Pancreas (tissue), 10 donors: Measurements from ENCODE around the gene LHFPL2. TPM values are rescaled to one million over a fixed set of nuclear protein-coding genes. Genes with fewer than 3 reads are reported as not detected.

Experiments used
- ATAC-seq, 4 donors: fragments of 200-7000 bp; cut with Tn5 transposase; one replicate each; pipeline versions ENCODE4 v1.8.0 to v1.9.1; 2020; ENCODE audit warnings: mild to moderate bottlenecking in 4 of 4, moderate library complexity in 4 of 4
- DNase-seq, 6 donors: peaks; one replicate each; pipeline ENCODE4 v3.0.0-alpha.2; 2020
- FAIRE-seq: peaks from 2 replicates; lab custom pipeline; 2012; peaks lifted over from hg19 to GRCh38; lab: Jason Lieb, UNC
- H3K27ac ChIP-seq, 4 donors: fragments of 200-600 bp; sonication (generic); 1 replicate in 3 of 4; 2 replicates in 1 of 4; pipeline versions ENCODE4 v1.5.0 to v1.8.0; 2020
- H3K27me3 ChIP-seq, 4 donors: fragments of 200-600 bp; one replicate each; pipeline ENCODE4 v1.8.0; 2021
- H3K36me3 ChIP-seq, 3 donors: fragments of 200-600 bp; sonication (generic) in 1 of 3; one replicate each; pipeline versions ENCODE4 v1.5.0 to v1.8.0; 2020 to 2021
- H3K4me1 ChIP-seq, 3 donors: fragments of 200-600 bp; one replicate each; pipeline ENCODE4 v1.8.0; 2021
- H3K4me3 ChIP-seq, 4 donors: fragments of 200-600 bp; sonication (generic) in 2 of 4; one replicate each; pipeline versions ENCODE4 v1.5.0 to v1.8.0; 2020 to 2021
- H3K9me3 ChIP-seq, 4 donors: fragments of 200-600 bp; one replicate each; pipeline ENCODE4 v1.8.0; 2021
- CTCF ChIP-seq, 4 donors: fragments of 200-600 bp; sonication (generic) in 3 of 4; IDR thresholded peaks; one replicate each; pipeline versions ENCODE4 v1.5.0 to v1.8.0; 2021; ENCODE audit warnings: antibody characterized with exemption in 4 of 4
- WGBS, 2 donors: extraction: QIAGEN DNeasy Blood & Tissue Kit; methylation state at CpG; one replicate each; pipeline ENCODE4 v1.1.7; 2013; 5-methylcytosine and 5-hydroxymethylcytosine counted together
- intact Hi-C, 3 donors: fragments of 100-400 bp; cut with DNase I; formaldehyde crosslinking; loops; one replicate each; pipeline versions ENCODE4 v1.11.1 to v1.14.2; 2022
- polyA plus RNA-seq, 2 donors: library from polyadenylated mRNA; stranded (reverse); fragments of 200-250 nt; gene quantifications; one replicate each; pipeline ENCODE4 v1.2.3, GENCODE V29; 2013
- total RNA-seq, 6 donors: library from RNA; stranded (reverse); fragmentation: NEBNext Ultra II Directional in 4 of 6; extraction: Animal tissue kit (Norgen Biotek cat#: 25700) in 4 of 6; gene quantifications; one replicate each; pipeline versions ENCODE4 v1.2.1 to v1.2.4, GENCODE V29; 2021 to 2023
- donor health status: healthy with polysubstance abuse.
- donor health status: DM: no; HTN: no; CAD: no; lungs with moderate emphysema.
- donor health status: DM: no; HTN: no; CAD: no.
- donor health status: control.
- donor health status: control.
- donor health status: Bipolar disorder and iron deficiency.
- donor health status: DM: yes; HTN: yes; CAD: no.
- donor health status: DM: no; HTN: no; CAD: no.
- donor health status: DM: no; HTN: no; CAD: no.
- donor health status: DM: yes; HTN: yes; CAD: no.

The LHFPL2 gene
- total and polyA plus RNA-seq, 8 donors, result 4.0 to 28.4 (median 13.0) TPM

- H3K4me1 ChIP-seq, result peaks cover 0 to 8% (median 0%) of the 10 kb centered on the region in 3 donors
- ATAC-seq (no peak), FAIRE-seq (no peak), DNase-seq (no peak)
- H3K4me3 ChIP-seq, result no peak overlapping the region
- H3K9me3 ChIP-seq, result no peaks in the 10 kb centered on the region
- intact Hi-C loops, result no loop called here
- TF ChIP-seq CTCF (IDR thresholded peaks at IDR 0.05), result no peak
- WGBS, 2 donors, result 89 to 93% methylated on average over 7 of the region's 7 CpGs
- peaks cover 0 to 9% (median 0%) of the 10 kb centered on the region in 3 donors for H3K36me3 ChIP-seq
- H3K27ac ChIP-seq, result no peak overlapping the region
- H3K27me3 ChIP-seq, result no peaks in the 10 kb centered on the region
These were observed 155.9 kb downstream of the LHFPL2 start for GRCh38 chr5:78492650-78493049.

GRCh38 chr5:78492224-78492623, 156.3 kb downstream of the LHFPL2 start:
- H3K4me1 ChIP-seq, result peaks cover 0 to 4% (median 0%) of the 10 kb centered on the region in 3 donors
- intact Hi-C loops, result no loop called here
- no peaks in the 10 kb centered on the region for H3K9me3 ChIP-seq
- TF ChIP-seq CTCF (IDR thresholded peaks at IDR 0.05), result no peak
- ATAC-seq (no peak), DNase-seq (no peak), FAIRE-seq (no peak)
- 95 to 100% methylated on average over 2 of the region's 2 CpGs for WGBS, 2 donors
- no peaks in the 10 kb centered on the region for H3K27me3 ChIP-seq
- H3K27ac ChIP-seq, result no peak overlapping the region
- H3K4me3 ChIP-seq, result no peak overlapping the region
- peaks cover 0 to 9% (median 0%) of the 10 kb centered on the region in 3 donors for H3K36me3 ChIP-seq

- FAIRE-seq (no peak), ATAC-seq (no peak), DNase-seq (no peak)
- no peak for TF ChIP-seq CTCF (IDR thresholded peaks at IDR 0.05)
- Histone ChIP-seq H3K36me3 (peaks cover 0 to 9% (median 0%) of the 10 kb centered on the region in 3 donors), H3K4me3 (no peak overlapping the region), H3K27me3 (no peaks in the 10 kb centered on the region), H3K9me3 (no peaks in the 10 kb centered on the region), H3K27ac (no peak overlapping the region), H3K4me1 (no peaks in the 10 kb centered on the region)
- whole genome bisulfite sequencing, 2 donors, result 90 to 93% methylated on average over 4 of the region's 4 CpGs
- intact Hi-C loops, result no loop called here
These were observed 157.7 kb downstream of the LHFPL2 start for GRCh38 chr5:78490709-78491485.

- no peak for ATAC-seq
- 86 to 93% methylated on average over 4 of the region's 4 CpGs for WGBS, 2 donors
- intact Hi-C loops, result no loop called here
These were observed 160.7 kb downstream of the LHFPL2 start for GRCh38 chr5:78487846-78488245.

More at GRCh38 chr5:78487846-78488245, 160.7 kb downstream of the LHFPL2 start:
- Histone ChIP-seq H3K36me3 (peaks cover 0 to 9% (median 0%) of the 10 kb centered on the region in 3 donors), H3K27me3 (no peaks in the 10 kb centered on the region), H3K27ac (no peak overlapping the region), H3K9me3 (no peaks in the 10 kb centered on the region), H3K4me1 (peaks cover 0 to 6% (median 0%) of the 10 kb centered on the region in 3 donors), H3K4me3 (no peak overlapping the region)
- TF ChIP-seq CTCF (IDR thresholded peaks at IDR 0.05), result no peak
- FAIRE-seq (no peak), DNase-seq (no peak)
